ENCODE measurements around the gene UBR3.
"Not testable (repeated sequence)": the region's sequence is repeated elsewhere in the genome, so short reads cannot be mapped to it uniquely, and the experiment has no call there.

The UBR3 gene

GRCh38 chr2:169868951-169869350 lies 41.7 kb downstream of the UBR3 start:
- no peak for DNase-seq

GRCh38 chr2:169871369-169871768 lies 44.1 kb downstream of the UBR3 start:
- not testable (repeated sequence) for DNase-seq

- no peak for DNase-seq
Measured at GRCh38 chr2:169871994-169872393, 44.7 kb downstream of the UBR3 start.

GRCh38 chr2:169877398-169877797 lies 50.1 kb downstream of the UBR3 start:
- no peak for DNase-seq

GRCh38 chr2:169887120-169887519 lies 59.9 kb downstream of the UBR3 start:
- DNase-seq, result no peak

GRCh38 chr2:169891593-169892298 lies 64.5 kb downstream of the UBR3 start:
- no peak for DNase-seq

GRCh38 chr2:169892951-169893350 lies 65.7 kb downstream of the UBR3 start:
- DNase-seq, result no peak

GRCh38 chr2:169895294-169895985 lies 68.2 kb downstream of the UBR3 start:
- DNase-seq, result no peak

GRCh38 chr2:169897834-169898233 lies 70.6 kb downstream of the UBR3 start:
- no peak for DNase-seq

- not testable (repeated sequence) for DNase-seq
Measured at GRCh38 chr2:169900103-169900502, 72.8 kb downstream of the UBR3 start.

- DNase-seq, result no peak
Measured at GRCh38 chr2:169900686-169901085, 73.4 kb downstream of the UBR3 start.

- no peak for DNase-seq
Measured at GRCh38 chr2:169906731-169907130, 79.5 kb downstream of the UBR3 start.

GRCh38 chr2:169909376-169909775 lies 82.1 kb downstream of the UBR3 start:
- no peak for DNase-seq

- DNase-seq, result no peak
Measured at GRCh38 chr2:169910109-169910799, 83.0 kb downstream of the UBR3 start.

- no peak for DNase-seq
Measured at GRCh38 chr2:169911119-169911518, 83.9 kb downstream of the UBR3 start.

GRCh38 chr2:169916623-169917022 lies 89.4 kb downstream of the UBR3 start:
- DNase-seq, result no peak

- no peak for DNase-seq
Measured at GRCh38 chr2:169923977-169924376, 96.7 kb downstream of the UBR3 start.

GRCh38 chr2:169925968-169926367 lies 98.7 kb downstream of the UBR3 start:
- no peak for DNase-seq

- DNase-seq, result peak; percentile 41
Measured at GRCh38 chr2:169928463-169928864, 101.2 kb downstream of the UBR3 start.

GRCh38 chr2:169933124-169933711 lies 106.0 kb downstream of the UBR3 start:
- peak; percentile 87 for DNase-seq

- DNase-seq, result not testable (repeated sequence)
Measured at GRCh38 chr2:169936652-169937051, 109.4 kb downstream of the UBR3 start.

GRCh38 chr2:169945515-169945914 lies 118.3 kb downstream of the UBR3 start:
- DNase-seq, result no peak

GRCh38 chr2:169946092-169946491 lies 118.8 kb downstream of the UBR3 start:
- no peak for DNase-seq

- no peak for DNase-seq
Measured at GRCh38 chr2:169946546-169946945, 119.3 kb downstream of the UBR3 start.
